ENCODE data around the gene NCKAP5L. TPM values are rescaled to one million over a fixed set of nuclear protein-coding genes. Genes with fewer than 3 reads are reported as not detected.
A peak's percentile ranks its signal among the peaks of the same experiment; 100 is the strongest.

Gene NCKAP5L
- total and polyA plus RNA-seq, 9 of the 15 experiments (the other 6 are each of a cell fraction or from before 2014, with no cell fraction given), result 0.01 to 14.4 (median 3.7) TPM

GRCh38 chr12:49750027-49750995 lies 77.9 kb downstream of the NCKAP5L start (continued):
- TF ChIP-seq CREB3 (tag; conservative IDR thresholded peaks at IDR 0.05; ENCODE audit: low read depth) (no peak), NEUROD1 (IDR thresholded peaks at IDR 0.05; ENCODE audit: borderline replicate concordance, low read depth, low read length, partially characterized antibody) (no peak), SUPT5H (IDR thresholded peaks at IDR 0.05) (peak; percentile 19; the same call in 1 of the 2 replicates), BACH1 (tag; IDR thresholded peaks at IDR 0.05) (no peak), CUX1 (CRISPR knock-in tag; IDR thresholded peaks at IDR 0.05) (no peak), SP2 (IDR thresholded peaks at IDR 0.05; ENCODE audit: extremely low read depth, low read depth, low read length, poor library complexity, severe bottlenecking) (no peak), ZNF121 (CRISPR knock-in tag; conservative IDR thresholded peaks at IDR 0.05) (no peak), ZNF318 (IDR thresholded peaks at IDR 0.05; ENCODE audit: borderline replicate concordance in 1 of 2, low read depth in 1 of 2) (no peak), MXI1 (IDR thresholded peaks at IDR 0.05; ENCODE audit: low read depth, low read length) (no peak), PTRF (tag; IDR thresholded peaks at IDR 0.05) (no peak)

All from K562 (cell line).